Pancreas (tissue), 10 donors: ENCODE data around the gene COL16A1. TPM values are rescaled to one million over a fixed set of nuclear protein-coding genes. Genes with fewer than 3 reads are reported as not detected.

Experiments used
- ATAC-seq, 4 donors: fragments of 200-7000 bp; cut with Tn5 transposase; one replicate each; pipeline versions ENCODE4 v1.8.0 to v1.9.1; 2020; ENCODE audit warnings: mild to moderate bottlenecking in 4 of 4, moderate library complexity in 4 of 4
- DNase-seq, 6 donors: peaks; one replicate each; pipeline ENCODE4 v3.0.0-alpha.2; 2020
- FAIRE-seq: peaks from 2 replicates; lab custom pipeline; 2012; peaks lifted over from hg19 to GRCh38; lab: Jason Lieb, UNC
- H3K27ac ChIP-seq, 4 donors: fragments of 200-600 bp; sonication (generic); 1 replicate in 3 of 4; 2 replicates in 1 of 4; pipeline versions ENCODE4 v1.5.0 to v1.8.0; 2020
- H3K27me3 ChIP-seq, 4 donors: fragments of 200-600 bp; one replicate each; pipeline ENCODE4 v1.8.0; 2021
- H3K36me3 ChIP-seq, 3 donors: fragments of 200-600 bp; sonication (generic) in 1 of 3; one replicate each; pipeline versions ENCODE4 v1.5.0 to v1.8.0; 2020 to 2021
- H3K4me1 ChIP-seq, 3 donors: fragments of 200-600 bp; one replicate each; pipeline ENCODE4 v1.8.0; 2021
- H3K4me3 ChIP-seq, 4 donors: fragments of 200-600 bp; sonication (generic) in 2 of 4; one replicate each; pipeline versions ENCODE4 v1.5.0 to v1.8.0; 2020 to 2021
- H3K9me3 ChIP-seq, 4 donors: fragments of 200-600 bp; one replicate each; pipeline ENCODE4 v1.8.0; 2021
- WGBS, 2 donors: extraction: QIAGEN DNeasy Blood & Tissue Kit; methylation state at CpG; one replicate each; pipeline ENCODE4 v1.1.7; 2013; 5-methylcytosine and 5-hydroxymethylcytosine counted together
- intact Hi-C, 3 donors: fragments of 100-400 bp; cut with DNase I; formaldehyde crosslinking; loops; one replicate each; pipeline versions ENCODE4 v1.11.1 to v1.14.2; 2022
- polyA plus RNA-seq, 2 donors: library from polyadenylated mRNA; stranded (reverse); fragments of 200-250 nt; gene quantifications; one replicate each; pipeline ENCODE4 v1.2.3, GENCODE V29; 2013
- total RNA-seq, 6 donors: library from RNA; stranded (reverse); fragmentation: NEBNext Ultra II Directional in 4 of 6; extraction: Animal tissue kit (Norgen Biotek cat#: 25700) in 4 of 6; gene quantifications; one replicate each; pipeline versions ENCODE4 v1.2.1 to v1.2.4, GENCODE V29; 2021 to 2023
- TF ChIP-seq, protein P1 (sequence below), 4 donors: fragments of 200-600 bp; sonication (generic) in 3 of 4; IDR thresholded peaks; one replicate each; pipeline versions ENCODE4 v1.5.0 to v1.8.0; 2021; ENCODE audit warnings: antibody characterized with exemption in 4 of 4
- donor health status: healthy with polysubstance abuse.
- donor health status: DM: no; HTN: no; CAD: no; lungs with moderate emphysema.
- donor health status: DM: no; HTN: no; CAD: no.
- donor health status: control.
- donor health status: control.
- donor health status: Bipolar disorder and iron deficiency.
- donor health status: DM: yes; HTN: yes; CAD: no.
- donor health status: DM: no; HTN: no; CAD: no.
- donor health status: DM: no; HTN: no; CAD: no.
- donor health status: DM: yes; HTN: yes; CAD: no.

Gene COL16A1
- total and polyA plus RNA-seq, 8 donors: 3.3 to 26.7 (median 11.2) TPM

DNA sequence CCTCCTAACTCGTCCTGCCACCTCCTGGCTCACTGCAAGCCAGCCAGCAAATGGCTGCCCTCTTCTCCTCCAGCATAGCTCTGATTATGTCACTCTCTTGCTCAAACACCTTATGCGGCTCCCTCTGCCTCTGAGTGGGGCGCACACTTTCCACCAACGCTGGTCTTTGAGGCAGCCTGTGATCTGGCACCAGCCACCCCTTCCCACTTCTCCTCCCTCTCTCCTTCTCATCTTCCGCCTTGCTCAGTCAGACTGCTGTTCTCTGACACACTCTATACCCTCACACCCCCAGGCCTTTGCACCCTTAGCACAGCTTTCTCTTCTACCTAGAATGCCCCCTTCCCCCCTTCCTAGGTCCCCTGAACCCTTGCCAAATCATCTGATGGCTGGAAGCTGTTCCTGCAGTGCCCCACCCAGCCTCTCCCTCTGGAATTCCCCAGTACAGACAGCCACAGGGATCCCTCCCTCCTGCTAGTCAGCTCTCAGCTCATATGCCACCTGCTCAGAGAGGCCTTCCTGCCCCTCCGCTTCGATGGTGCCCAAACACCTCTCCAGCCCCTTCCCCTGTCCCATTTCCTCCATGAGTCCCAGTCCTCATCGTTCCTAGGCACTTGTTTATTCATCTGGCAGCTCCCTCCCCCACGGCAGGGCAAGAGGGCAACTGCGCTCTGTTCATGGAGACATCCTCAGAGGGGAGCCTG, 37.4 kb downstream of the COL16A1 start:
- no peak overlapping the region for H3K4me3 ChIP-seq
- H3K27ac ChIP-seq: peak overlapping the region in 1 of 4 donors; percentile 44
- no peaks in the 10 kb centered on the region for H3K9me3 ChIP-seq
- intact Hi-C loops: no loop called here
- WGBS, 2 donors: 54 to 60% methylated on average over 10 of the region's 10 CpGs
- DNase-seq (peak in 1 of 6 donors; percentile 49), FAIRE-seq (no peak), ATAC-seq (peak in 3 of 4 donors; percentile 8 to 50 (median 20))
- no peaks in the 10 kb centered on the region for H3K27me3 ChIP-seq
- TF ChIP-seq, protein P1, sequence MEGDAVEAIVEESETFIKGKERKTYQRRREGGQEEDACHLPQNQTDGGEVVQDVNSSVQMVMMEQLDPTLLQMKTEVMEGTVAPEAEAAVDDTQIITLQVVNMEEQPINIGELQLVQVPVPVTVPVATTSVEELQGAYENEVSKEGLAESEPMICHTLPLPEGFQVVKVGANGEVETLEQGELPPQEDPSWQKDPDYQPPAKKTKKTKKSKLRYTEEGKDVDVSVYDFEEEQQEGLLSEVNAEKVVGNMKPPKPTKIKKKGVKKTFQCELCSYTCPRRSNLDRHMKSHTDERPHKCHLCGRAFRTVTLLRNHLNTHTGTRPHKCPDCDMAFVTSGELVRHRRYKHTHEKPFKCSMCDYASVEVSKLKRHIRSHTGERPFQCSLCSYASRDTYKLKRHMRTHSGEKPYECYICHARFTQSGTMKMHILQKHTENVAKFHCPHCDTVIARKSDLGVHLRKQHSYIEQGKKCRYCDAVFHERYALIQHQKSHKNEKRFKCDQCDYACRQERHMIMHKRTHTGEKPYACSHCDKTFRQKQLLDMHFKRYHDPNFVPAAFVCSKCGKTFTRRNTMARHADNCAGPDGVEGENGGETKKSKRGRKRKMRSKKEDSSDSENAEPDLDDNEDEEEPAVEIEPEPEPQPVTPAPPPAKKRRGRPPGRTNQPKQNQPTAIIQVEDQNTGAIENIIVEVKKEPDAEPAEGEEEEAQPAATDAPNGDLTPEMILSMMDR (IDR thresholded peaks at IDR 0.05): no peak
- peaks cover 0 to 8% (median 6%) of the 10 kb centered on the region in 3 donors for H3K4me1 ChIP-seq
- no peaks in the 10 kb centered on the region for H3K36me3 ChIP-seq

DNA sequence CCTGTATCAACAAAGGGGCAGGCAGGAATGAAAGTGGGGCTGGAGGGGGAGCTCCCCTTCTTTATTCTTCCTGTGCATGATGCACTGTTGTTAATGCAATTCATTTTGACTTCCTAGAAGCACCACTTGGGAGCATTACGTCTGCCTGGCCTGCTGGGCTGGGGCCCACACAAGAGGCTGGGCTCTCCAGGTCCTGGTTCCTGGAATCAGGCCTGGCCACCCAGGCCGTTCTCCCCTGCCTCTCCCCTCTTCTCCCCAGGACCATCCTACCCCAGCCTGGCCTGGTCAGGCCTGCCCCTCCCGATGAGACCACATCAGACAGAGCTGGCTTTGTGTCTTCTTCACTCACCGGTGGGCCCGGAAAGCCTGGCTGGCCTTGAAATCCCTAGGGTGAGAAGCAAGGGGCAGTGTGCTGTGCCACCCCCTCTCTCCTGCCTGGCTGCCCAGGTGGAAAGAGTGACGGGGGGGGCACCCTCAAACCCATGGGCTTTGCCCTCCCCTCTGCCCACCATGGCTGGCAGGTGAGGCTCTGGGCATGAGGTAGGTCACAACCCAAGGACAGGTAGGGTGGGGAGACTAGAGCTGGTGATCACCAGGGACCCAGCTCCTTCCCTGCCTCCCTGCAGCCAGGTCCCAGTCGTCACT, 38.5 kb downstream of the COL16A1 start:
- Histone ChIP-seq H3K4me3 (no peak overlapping the region), H3K27ac (no peak overlapping the region), H3K27me3 (no peaks in the 10 kb centered on the region), H3K4me1 (peaks cover 0 to 8% (median 3%) of the 10 kb centered on the region in 3 donors), H3K9me3 (no peaks in the 10 kb centered on the region), H3K36me3 (no peaks in the 10 kb centered on the region)
- FAIRE-seq: no peak
- TF ChIP-seq, protein P1 (IDR thresholded peaks at IDR 0.05): no peak
- ATAC-seq: no peak
- intact Hi-C loops: no loop called here
- WGBS, 2 donors: 73 to 81% methylated on average over 6 to 7 of the region's 7 CpGs
- peak in 1 of 6 donors; percentile 41 for DNase-seq

DNA sequence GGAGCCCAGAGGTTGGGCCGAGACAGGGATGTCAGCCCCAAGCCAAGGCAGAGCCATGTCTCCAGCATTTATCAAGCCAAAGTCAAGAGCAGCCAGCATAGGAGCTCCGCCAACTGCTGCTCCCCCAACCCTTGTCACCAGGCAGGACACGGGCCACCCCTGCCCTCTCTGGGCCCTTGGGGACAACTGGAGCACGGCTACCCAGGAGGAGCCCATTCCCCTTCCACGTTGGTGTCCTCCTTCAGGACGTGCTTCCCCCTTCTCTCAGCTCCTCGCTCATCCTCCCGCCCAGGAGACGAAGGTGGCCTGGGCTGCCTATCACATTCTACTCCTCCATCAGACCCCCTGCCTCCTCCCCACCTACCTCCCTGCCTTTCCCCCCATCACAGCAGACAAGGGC, 39.3 kb downstream of the COL16A1 start:
- intact Hi-C loops: loop anchor here (5.0 kb wide), 1 partner anchor 128 kb away; no protein-coding TSS in a partner anchor
- FAIRE-seq (no peak), DNase-seq (peak in 1 of 6 donors; percentile 52), ATAC-seq (no peak)
- TF ChIP-seq, protein P1 (IDR thresholded peaks at IDR 0.05): no peak
- WGBS, 2 donors: 70 to 78% methylated on average over 9 of the region's 9 CpGs
- Histone ChIP-seq H3K4me3 (no peak overlapping the region), H3K27ac (no peak overlapping the region), H3K4me1 (peaks cover 0 to under 1% (median 0%) of the 10 kb centered on the region in 3 donors), H3K9me3 (no peaks in the 10 kb centered on the region), H3K36me3 (no peaks in the 10 kb centered on the region), H3K27me3 (no peaks in the 10 kb centered on the region)

DNA sequence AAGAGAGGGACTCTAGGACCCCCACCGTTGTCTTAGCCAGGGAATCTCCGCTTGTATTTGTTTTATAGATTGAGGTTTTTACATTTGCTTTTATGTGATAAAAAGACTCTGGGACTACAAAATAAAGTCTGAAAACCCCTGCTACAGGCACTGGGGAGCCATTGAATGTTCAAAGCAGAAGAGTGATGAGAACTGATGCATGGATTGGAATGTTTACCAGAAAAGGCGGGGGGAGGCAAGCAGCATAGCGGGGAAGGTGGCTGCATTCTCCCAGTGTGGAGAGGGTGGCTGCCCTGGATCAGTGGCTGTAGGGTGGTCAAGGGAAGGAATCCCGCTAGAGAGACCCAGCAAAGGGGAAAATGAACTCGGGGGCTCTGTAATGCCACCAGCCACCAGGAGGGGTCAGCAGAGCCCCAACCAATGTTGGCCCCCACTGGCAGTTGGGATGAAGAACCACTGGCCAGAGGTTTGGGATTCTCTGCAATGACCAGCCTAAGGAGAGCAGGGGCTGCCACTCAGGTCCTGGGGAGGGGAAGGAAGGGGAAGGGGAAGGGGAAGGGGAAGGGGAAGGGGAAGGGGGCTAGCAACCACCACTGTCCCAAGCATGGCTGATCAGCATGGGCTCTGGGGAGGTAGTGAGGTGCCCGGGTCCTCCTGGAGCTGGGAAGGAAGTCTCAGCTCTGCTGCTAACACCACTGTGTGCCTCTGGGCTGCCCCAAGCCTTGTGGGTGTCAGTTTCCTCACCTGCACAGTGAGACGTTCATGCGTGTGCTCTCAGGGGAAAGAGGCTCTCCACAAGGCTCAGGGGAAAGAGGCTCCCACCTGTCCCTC, 40.0 kb downstream of the COL16A1 start:
- FAIRE-seq (no peak), DNase-seq (peak in 4 of 6 donors; percentile 24 to 87 (median 64)), ATAC-seq (peak; percentile 50 to 85 (median 76))
- Histone ChIP-seq H3K9me3 (no peaks in the 10 kb centered on the region), H3K27ac (no peak overlapping the region), H3K36me3 (no peaks in the 10 kb centered on the region), H3K4me3 (no peak overlapping the region), H3K4me1 (no peaks in the 10 kb centered on the region), H3K27me3 (no peaks in the 10 kb centered on the region)
- intact Hi-C loops: loop anchor here (2.0 to 5.0 kb wide), 2 partner anchors 85 to 128 kb away; no protein-coding TSS in a partner anchor
- TF ChIP-seq, protein P1 (IDR thresholded peaks at IDR 0.05): peak; percentile 66 to 88 (median 80)
- 27 to 32% methylated on average over 9 of the region's 9 CpGs for WGBS, 2 donors
